ENCODE data around the gene DLX4. TPM values are rescaled to one million over a fixed set of nuclear protein-coding genes. Genes with fewer than 3 reads are reported as not detected.

DLX4 gene
- total and polyA plus RNA-seq, 2 of the 4 experiments (the other 2 are of a cell fraction), result not detected

DNA sequence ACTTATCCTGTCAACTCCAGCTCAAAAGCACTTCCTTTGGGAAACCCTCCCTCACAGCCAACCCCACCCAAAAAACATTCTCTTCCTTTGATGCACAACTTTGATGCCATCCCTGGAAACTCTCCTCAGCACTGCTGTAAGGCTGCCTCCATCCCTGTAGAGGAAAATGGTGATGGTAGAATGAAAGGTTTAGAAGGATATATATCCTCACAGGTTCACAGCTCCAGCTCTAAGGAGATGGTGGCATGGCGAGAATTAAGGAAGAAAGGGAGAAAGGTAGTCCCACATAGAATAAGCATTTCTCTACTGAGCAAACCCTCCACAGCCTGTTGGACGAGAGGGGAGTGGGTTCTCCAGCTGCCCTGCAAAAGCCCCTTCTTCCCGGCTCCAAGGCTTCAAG is 2.2 kb upstream of the DLX4 start:
- no peak overlapping the region for H2AK5ac ChIP-seq (ENCODE audit: low read depth, low read length)
- H3K4me3 ChIP-seq (ENCODE audit: insufficient read depth, low read depth, low read length), result no peak overlapping the region
- no peak overlapping the region for H3K27ac ChIP-seq (ENCODE audit: insufficient read depth, low read length)
- no peak for TF ChIP-seq NFE2L2 (IDR thresholded peaks at IDR 0.05; ENCODE audit: low read depth, low read length)
- no peak for TF ChIP-seq FOS (IDR thresholded peaks at IDR 0.05; ENCODE audit: low read depth, low read length)
- TF ChIP-seq RCOR1 (IDR thresholded peaks at IDR 0.05; ENCODE audit: insufficient replicate concordance, low read length), result no peak
- H3K27me3 ChIP-seq (ENCODE audit: control insufficient read depth, insufficient read depth, low read length), result peaks cover 94% of the 10 kb centered on the region
- ATAC-seq (ENCODE audit: low read depth) (no peak), DNase-seq (no peak)
- H2BK120ac ChIP-seq (ENCODE audit: low read depth, low read length), result no peak overlapping the region
- no peak overlapping the region for H3K14ac ChIP-seq (replicated peaks; ENCODE audit: low read depth, low read length)
- H2AK9ac ChIP-seq (replicated peaks; ENCODE audit: low read depth, low read length, poor library complexity), result no peak overlapping the region
- H3K56ac ChIP-seq (ENCODE audit: extremely low read depth, insufficient read depth, low read length), result no peak overlapping the region
- no peak overlapping the region for H3K4ac ChIP-seq (ENCODE audit: low read depth, low read length)
- H3K9ac ChIP-seq (ENCODE audit: low read depth, low read length), result no peak overlapping the region
- H3K9me1 ChIP-seq (ENCODE audit: insufficient read depth, low read length), result no peaks in the 10 kb centered on the region
- in situ Hi-C loops (cut with MboI; ENCODE audit: low sequenced_read_pairs), result no loop called here
- no peak overlapping the region for H2BK5ac ChIP-seq (ENCODE audit: low read depth, low read length, poor library complexity, severe bottlenecking)
- intact Hi-C loops (cut with micrococcal nuclease), result no loop called here
- POLR2A ChIA-PET (ENCODE audit: unreplicated experiment), result no interaction called here
- H3K4me2 ChIP-seq (ENCODE audit: low read depth, low read length), result no peak overlapping the region
- CTCF ChIA-PET, result interaction anchor here (1.3 kb wide), 1 partner anchor 15 kb away, joined by 5 read pairs; no protein-coding TSS in a partner anchor
- no peaks in the 10 kb centered on the region for H3K36me3 ChIP-seq (ENCODE audit: control insufficient read depth, insufficient read depth, low read length)
- WGBS, 2 experiments (ENCODE audit: extremely low coverage in 2 of 2, insufficient read length in 1 of 2), result no CpG with 5 or more reads among the region's 3 CpGs
- no peak overlapping the region; the same call in 2 of the 3 replicates for H2BK15ac ChIP-seq (ENCODE audit: low read depth, low read length)
- H2AFZ ChIP-seq (replicated peaks; ENCODE audit: low read length, poor library complexity), result no peak overlapping the region
- BruUV-seq (replicated peaks), result no TSS peak
- peaks cover 5% of the 10 kb centered on the region for H4K20me1 ChIP-seq (ENCODE audit: insufficient read depth, low read length)
- H3K79me1 ChIP-seq (ENCODE audit: low read depth in 1 of 2, low read length in 2 of 2), result no peaks in the 10 kb centered on the region
- no peak overlapping the region for H3K18ac ChIP-seq (ENCODE audit: low read depth, low read length)
- H4K91ac ChIP-seq (ENCODE audit: insufficient read depth, low read depth, low read length), result no peak overlapping the region
- no peaks in the 10 kb centered on the region for H3K4me1 ChIP-seq (ENCODE audit: control insufficient read depth, insufficient read depth, low read length)
- no peak overlapping the region for H4K5ac ChIP-seq (ENCODE audit: low read depth, low read length)
- H2BK20ac ChIP-seq (ENCODE audit: low read depth, low read length), result no peak overlapping the region
- dilution Hi-C loops (cut with HindIII; ENCODE audit: low sequenced_read_pairs, unreplicated experiment), result no loop called here
- H3K9me3 ChIP-seq (ENCODE audit: control insufficient read depth, insufficient read depth, low read length), result peaks cover 21% of the 10 kb centered on the region
- H3K23ac ChIP-seq (ENCODE audit: low read depth, low read length), result no peak overlapping the region
- no peak overlapping the region for H4K8ac ChIP-seq (ENCODE audit: low read depth in 2 of 2, low read length in 2 of 2)

Measured in IMR-90 (cell line).